H1 (cell line): Measurements from ENCODE around the gene DOCK8. TPM values are rescaled to one million over a fixed set of nuclear protein-coding genes. Genes with fewer than 3 reads are reported as not detected.

Experiments
- CTCF ChIA-PET: fragments of 300-600 bp; sonication (Branson Sonifier 250); formaldehyde crosslinking; loops from one replicate; lab custom pipeline; 2021; ENCODE audit not compliant: partially characterized antibody; lab: Charles Lee
- POLR2A ChIA-PET: fragments of 300-600 bp; sonication (Branson Sonifier 250); formaldehyde crosslinking; loops from one replicate; lab custom pipeline; 2021; ENCODE audit warnings: inconsistent platforms; ENCODE audit not compliant: partially characterized antibody; lab: Charles Lee
- DNase-seq, 2 experiments: peaks; one replicate each; pipeline versions ENCODE4 v3.0.0 to v3.0.0-alpha.2; 2010 to 2022; ENCODE audit warnings: low spot score in 2 of 2, low read depth in 1 of 2, mixed read lengths in 1 of 2
- FAIRE-seq: peaks from 2 replicates; lab custom pipeline; 2011; peaks lifted over from hg19 to GRCh38; lab: Jason Lieb, UNC
- H2AFZ ChIP-seq: 2 replicates; pipeline ENCODE4 v1.8.1; 2012; ENCODE audit warnings: low read length, inconsistent platforms
- H2AK5ac ChIP-seq: 2 replicates; pipeline ENCODE4 v1.6.1; 2013; ENCODE audit warnings: low read depth, low read length
- H2BK120ac ChIP-seq: replicated peaks from 2 replicates; pipeline ENCODE3; 2013; ENCODE audit warnings: low read depth, low read length, inconsistent platforms
- H2BK12ac ChIP-seq: 2 replicates; pipeline ENCODE4 v1.6.1; 2013; ENCODE audit warnings: low read depth, low read length
- H2BK15ac ChIP-seq: 2 replicates; pipeline ENCODE4 v1.6.1; 2013; ENCODE audit warnings: low read length
- H2BK20ac ChIP-seq: 2 replicates; pipeline ENCODE4 v1.6.1; 2013; ENCODE audit warnings: low read length
- H2BK5ac ChIP-seq: 2 replicates; pipeline ENCODE4 v1.6.1; 2013; ENCODE audit warnings: low read depth, low read length
- H3K14ac ChIP-seq: 2 replicates; pipeline ENCODE4 v1.6.1; 2013; ENCODE audit warnings: inconsistent platforms; ENCODE audit not compliant: insufficient read length
- H3K18ac ChIP-seq: 2 replicates; pipeline ENCODE4 v1.6.1; 2013; ENCODE audit warnings: low read length; ENCODE audit errors: extremely low read depth
- H3K23ac ChIP-seq: 2 replicates; pipeline ENCODE4 v1.6.1; 2013; ENCODE audit warnings: inconsistent platforms; ENCODE audit not compliant: insufficient read length
- H3K23me2 ChIP-seq: 2 replicates; pipeline ENCODE4 v1.6.1; 2013; ENCODE audit warnings: low read depth, low read length
- H3K27ac ChIP-seq: 2 replicates; pipeline ENCODE4 v1.6.1; 2011; ENCODE audit warnings: low read depth, low read length, inconsistent platforms
- H3K27me3 ChIP-seq, 4 experiments: replicated peaks in 1 of 4; 1 replicate in 1 of 4; 2 replicates in 3 of 4; pipeline versions ENCODE4 v1.6.1 to v1.8.1; 2011 to 2013; ENCODE audit warnings: low read length in 3 of 4, mild to moderate bottlenecking in 3 of 4, inconsistent platforms in 2 of 4, mixed read lengths in 2 of 4, moderate library complexity in 1 of 4; ENCODE audit not compliant: control insufficient read depth in 3 of 4, insufficient read depth in 3 of 4; ENCODE audit errors: extremely low read depth in 1 of 4
- H3K36me3 ChIP-seq, 4 experiments: 2 replicates each; pipeline versions ENCODE4 v1.6.1 to v1.8.1; 2011 to 2013; ENCODE audit warnings: mild to moderate bottlenecking in 4 of 4, low read length in 3 of 4, moderate library complexity in 2 of 4, control low read depth in 1 of 4, inconsistent platforms in 1 of 4; ENCODE audit not compliant: insufficient read depth in 4 of 4, control insufficient read depth in 2 of 4
- H3K4ac ChIP-seq: replicated peaks from 2 replicates; pipeline ENCODE3; 2013; ENCODE audit warnings: low read length, low read depth, mixed read lengths, inconsistent platforms; ENCODE audit not compliant: insufficient read length
- H3K4me1 ChIP-seq, 4 experiments: replicated peaks in 1 of 4; 1 replicate in 1 of 4; 2 replicates in 3 of 4; pipeline versions ENCODE4 v1.6.1 to v1.8.1; 2011 to 2013; ENCODE audit warnings: low read length in 3 of 4, inconsistent platforms in 2 of 4, mixed read lengths in 1 of 4; ENCODE audit not compliant: insufficient read depth in 4 of 4, control insufficient read depth in 3 of 4
- H3K4me2 ChIP-seq, 2 experiments: 2 replicates each; pipeline versions ENCODE4 v1.6.1 to v1.8.1; 2011 to 2013; ENCODE audit warnings: low read depth in 2 of 2, low read length in 2 of 2, control low read depth in 1 of 2, inconsistent platforms in 1 of 2, mild to moderate bottlenecking in 1 of 2; ENCODE audit not compliant: insufficient read depth in 1 of 2
- H3K4me3 ChIP-seq, 4 experiments: fragments of 200-600, 300-600 bp in 1 of 4; sonication (generic), shearing (Covaris generic), sonication (Bioruptor Twin) in 1 of 4; 2 replicates each; pipeline versions ENCODE4 v1.5.1 to v1.8.1; 2011 to 2016; ENCODE audit warnings: low read length in 4 of 4, low read depth in 3 of 4, control low read depth in 2 of 4, inconsistent platforms in 2 of 4, mild to moderate bottlenecking in 2 of 4, mixed read lengths in 1 of 4, moderate library complexity in 1 of 4; ENCODE audit not compliant: insufficient read depth in 2 of 4; ENCODE audit errors: extremely low read depth in 1 of 4
- H3K56ac ChIP-seq: replicated peaks from 2 replicates; pipeline ENCODE3; 2013; ENCODE audit warnings: low read depth, mild to moderate bottlenecking, mixed read lengths, low read length, inconsistent platforms; ENCODE audit not compliant: insufficient read length
- H3K79me1 ChIP-seq: 2 replicates; pipeline ENCODE4 v1.6.1; 2013; ENCODE audit warnings: low read depth, low read length, control low read depth
- H3K79me2 ChIP-seq, 2 experiments: 2 replicates each; pipeline versions ENCODE4 v1.6.1 to v1.8.1; 2012 to 2013; ENCODE audit warnings: low read length in 2 of 2, mild to moderate bottlenecking in 2 of 2, inconsistent platforms in 1 of 2; ENCODE audit not compliant: insufficient read depth in 2 of 2, control insufficient read depth in 1 of 2
- H3K9ac ChIP-seq, 4 experiments: replicated peaks in 1 of 4; 1 replicate in 1 of 4; 2 replicates in 3 of 4; pipeline versions ENCODE4 v1.6.1 to v1.8.1; 2011 to 2013; ENCODE audit warnings: low read depth in 3 of 4, low read length in 3 of 4, control low read depth in 2 of 4, mild to moderate bottlenecking in 2 of 4, moderate library complexity in 2 of 4, inconsistent platforms in 1 of 4; ENCODE audit errors: extremely low read depth in 1 of 4
- H3K9me3 ChIP-seq, 2 experiments: 2 replicates each; pipeline versions ENCODE4 v1.6.1 to v1.8.1; 2012 to 2013; ENCODE audit warnings: mild to moderate bottlenecking in 2 of 2, moderate library complexity in 2 of 2, control low read depth in 1 of 2, inconsistent platforms in 1 of 2, low read depth in 1 of 2, low read length in 1 of 2, mixed read lengths in 1 of 2; ENCODE audit not compliant: insufficient read depth in 2 of 2
- H4K20me1 ChIP-seq, 2 experiments: replicated peaks in 1 of 2; 2 replicates each; pipeline versions ENCODE3 to v1.8.1; 2011 to 2013; ENCODE audit warnings: inconsistent platforms in 2 of 2, low read length in 2 of 2, mild to moderate bottlenecking in 1 of 2; ENCODE audit not compliant: insufficient read depth in 2 of 2, control insufficient read depth in 1 of 2
- H4K5ac ChIP-seq: 2 replicates; pipeline ENCODE4 v1.6.1; 2013; ENCODE audit warnings: low read length, low read depth, mixed read lengths, inconsistent platforms; ENCODE audit not compliant: insufficient read length
- H4K8ac ChIP-seq: 2 replicates; pipeline ENCODE4 v1.8.0; 2013; ENCODE audit warnings: mild to moderate bottlenecking, moderate library complexity, low read length, inconsistent platforms; ENCODE audit not compliant: insufficient read depth; ENCODE audit errors: extremely low read depth
- H4K91ac ChIP-seq: replicated peaks from 2 replicates; pipeline ENCODE3; 2013; ENCODE audit warnings: low read length, mixed read lengths, inconsistent platforms; ENCODE audit not compliant: insufficient read length
- ATF3 ChIP-seq: IDR thresholded peaks from 2 replicates; pipeline ENCODE4 v1.6.1; 2011; ENCODE audit warnings: low read depth, mild to moderate bottlenecking, low read length; ENCODE audit not compliant: insufficient read depth
- CBX8 ChIP-seq: fragments of 300-800, 300-1000 bp; sonication (generic); IDR thresholded peaks from 2 replicates; pipeline ENCODE4 v1.7.1; 2016; ENCODE audit warnings: low read depth, low read length, borderline replicate concordance
- CTBP2 ChIP-seq: IDR thresholded peaks from 2 replicates; pipeline ENCODE4 v1.7.0; 2011; ENCODE audit warnings: borderline replicate concordance, mild to moderate bottlenecking, moderate library complexity, mixed read lengths, low read length; ENCODE audit not compliant: insufficient read depth, insufficient read length
- E2F6 ChIP-seq: IDR thresholded peaks from 2 replicates; pipeline ENCODE4 v1.6.1; 2012; ENCODE audit warnings: inconsistent platforms
- EZH2 ChIP-seq: fragments of 200-600 bp; sonication (generic); IDR thresholded peaks from 2 replicates; pipeline ENCODE4 v1.7.1; 2012; ENCODE audit warnings: low read depth, mild to moderate bottlenecking, moderate library complexity, low read length, inconsistent platforms; ENCODE audit not compliant: severe bottlenecking
- GABPA ChIP-seq: IDR thresholded peaks from 2 replicates; pipeline ENCODE4 v1.6.1; 2011; ENCODE audit warnings: mild to moderate bottlenecking, low read length, moderate library complexity, borderline replicate concordance; ENCODE audit not compliant: insufficient read depth
- KDM4A ChIP-seq: IDR thresholded peaks from one replicate; pipeline ENCODE4 v1.7.1; 2012; ENCODE audit warnings: low read depth, mild to moderate bottlenecking, moderate library complexity, low read length, inconsistent platforms; ENCODE audit not compliant: severe bottlenecking
- MAX ChIP-seq: IDR thresholded peaks from 2 replicates; pipeline ENCODE4 v1.6.1; 2012; ENCODE audit warnings: inconsistent platforms
- NRF1 ChIP-seq: IDR thresholded peaks from 2 replicates; pipeline ENCODE4 v1.6.1; 2011; ENCODE audit warnings: mild to moderate bottlenecking, low read depth, low read length, improper control_type of control experiment
- RBBP5 ChIP-seq: IDR thresholded peaks from 2 replicates; pipeline ENCODE4 v1.7.1; 2012; ENCODE audit warnings: low read depth, mild to moderate bottlenecking, inconsistent platforms, low read length, moderate library complexity, borderline replicate concordance
- SIN3A ChIP-seq, 2 experiments: IDR thresholded peaks in 1 of 2; conservative IDR thresholded peaks in 1 of 2; 2 replicates each; pipeline ENCODE4 v1.6.1; 2011 to 2012; ENCODE audit warnings: low read length in 2 of 2, improper control_type of control experiment in 1 of 2, low read depth in 1 of 2, mild to moderate bottlenecking in 1 of 2
- YY1 ChIP-seq: IDR thresholded peaks from 2 replicates; pipeline ENCODE4 v1.6.1; 2011; ENCODE audit warnings: low read depth, mild to moderate bottlenecking, low read length
- WGBS, 2 experiments: shearing (Covaris generic) in 1 of 2; methylation state at CpG; one replicate each; pipeline versions ENCODE4 v1.1.6 to v1.1.7; 2013 to 2015; ENCODE audit warnings: low lambda C conversion rate in 2 of 2, mixed read lengths in 2 of 2, inconsistent platforms in 1 of 2, low coverage in 1 of 2, missing lambda C conversion rate in 1 of 2; ENCODE audit not compliant: insufficient replicate concordance in 2 of 2, insufficient coverage in 1 of 2, insufficient read length in 1 of 2; ENCODE audit errors: extremely low coverage in 1 of 2, missing lambda C conversion rate in 1 of 2; 5-methylcytosine and 5-hydroxymethylcytosine counted together
- polyA plus RNA-seq, 7 experiments: library from polyadenylated mRNA; depleted of rRNA in 3 of 7; stranded (reverse) in 5 of 7; unstranded in 2 of 7; fragments of >200 nt in 5 of 7; fragments of 200-250 nt in 2 of 7; gene quantifications; 1 replicate in 5 of 7; 2 replicates in 1 of 7; 4 replicates in 1 of 7; pipeline versions ENCODE4 v1.2.1 to v1.2.3, GENCODE V29; 2011 to 2013; ENCODE audit warnings: missing spikeins in 2 of 7, mixed read lengths in 2 of 7
- total RNA-seq: library from RNA; stranded (reverse); fragmentation: NEBNext Ultra II Directional; extraction: Animal tissue kit (Norgen Biotek cat#: 25700); gene quantifications from 2 replicates; pipeline ENCODE4 v1.2.1, GENCODE V29; 2021

The DOCK8 gene
- total and polyA plus RNA-seq, 2 of the 8 experiments (the other 6 are each of a cell fraction or from before 2014, with no cell fraction given), result 0.57 to 2.0 TPM

GRCh38 chr9:405341-405740 lies 190.7 kb downstream of the DOCK8 start:
- Histone ChIP-seq H3K4ac (no peak overlapping the region), H3K79me2 (no peaks in the 10 kb centered on the region), H4K20me1 (no peaks in the 10 kb centered on the region), H3K27me3 (no peaks in the 10 kb centered on the region), H3K4me1 (peaks cover 0 to 4% (median under 1%) of the 10 kb centered on the region in 4 experiments; a peak in 3 of 7 replicates), H3K27ac (no peak overlapping the region), H3K9me3 (no peaks in the 10 kb centered on the region), H2AK5ac (no peak overlapping the region), H3K4me3 (no peak overlapping the region), H3K9ac (no peak overlapping the region), H4K8ac (no peak overlapping the region), H3K18ac (no peak overlapping the region), H2BK15ac (no peak overlapping the region), H2BK20ac (no peak overlapping the region), H3K23ac (no peak overlapping the region), H3K23me2 (peaks cover 4% of the 10 kb centered on the region; the same call in 1 of the 2 replicates), H2BK120ac (no peak overlapping the region), H4K5ac (no peak overlapping the region), H3K79me1 (no peaks in the 10 kb centered on the region), H3K56ac (no peak overlapping the region), H2AFZ (no peak overlapping the region), H2BK5ac (no peak overlapping the region), H3K36me3 (no peaks in the 10 kb centered on the region), H3K4me2 (no peak overlapping the region), H2BK12ac (no peak overlapping the region), H3K14ac (no peak overlapping the region), H4K91ac (no peak overlapping the region)
- CTCF ChIA-PET, result interaction anchor here (1.3 to 1.7 kb wide), 4 partner anchors 15 to 145 kb away, joined by 3 to 4 read pairs (median 4); no protein-coding TSS in a partner anchor
- no peak for DNase-seq
- no peak for FAIRE-seq
- 87% methylated on average over 1 of the region's 1 CpG; no CpG with 5 or more reads in 1 of the 2 experiments for WGBS, 2 experiments
- POLR2A ChIA-PET, result no interaction called here
- TF ChIP-seq EZH2, result no peak
- TF ChIP-seq GABPA, result no peak
- no peak for TF ChIP-seq RBBP5
- TF ChIP-seq MAX, result no peak
- no peak for TF ChIP-seq NRF1
- TF ChIP-seq CTBP2, result no peak
- TF ChIP-seq E2F6, result no peak
- TF ChIP-seq CBX8, result no peak
- TF ChIP-seq ATF3, result no peak
- no peak for TF ChIP-seq SIN3A (conservative IDR thresholded peaks at IDR 0.05 in 1 of 2, IDR thresholded peaks at IDR 0.05 in 1 of 2; ENCODE audit: low read depth in 1 of 2, low read length in 2 of 2)
- no peak for TF ChIP-seq YY1
- no peak for TF ChIP-seq KDM4A
